WTC11 (cell line): ENCODE results near the gene GLRX. TPM values are rescaled to one million over a fixed set of nuclear protein-coding genes. Genes with fewer than 3 reads are reported as not detected.

Experiments used
- ATAC-seq: fragments of 200-7000 bp; cut with Tn5 transposase; 2 replicates; pipeline ENCODE4 v1.10.0; 2021; ENCODE audit warnings: mild to moderate bottlenecking, moderate library complexity
- CTCF ChIA-PET: fragments of 300-600 bp; sonication (Branson Sonifier 250); formaldehyde crosslinking; loops from one replicate; lab custom pipeline; 2021; ENCODE audit warnings: antibody characterized with exemption; lab: Charles Lee
- POLR2A ChIA-PET: fragments of 350-600 bp; sonication (Branson Sonifier 250); formaldehyde crosslinking; loops from one replicate; lab custom pipeline; 2021; ENCODE audit warnings: antibody characterized with exemption; lab: Charles Lee
- DNase-seq: peaks from one replicate; pipeline ENCODE4 v3.0.0; 2021; ENCODE audit warnings: low spot score
- H3K27ac Mint-ChIP-seq: 2 replicates; pipeline ENCODE4 v1.8.0; 2021; ENCODE audit warnings: mixed read lengths
- H3K27me3 Mint-ChIP-seq: 2 replicates; pipeline ENCODE4 v1.8.0; 2021; ENCODE audit warnings: low read depth, mild to moderate bottlenecking, moderate library complexity, mixed read lengths
- H3K36me3 Mint-ChIP-seq: 2 replicates; pipeline ENCODE4 v1.8.0; 2021; ENCODE audit warnings: mixed read lengths
- H3K4me1 Mint-ChIP-seq: 2 replicates; pipeline ENCODE4 v1.8.0; 2022; ENCODE audit warnings: mixed read lengths
- H3K4me3 Mint-ChIP-seq: 2 replicates; pipeline ENCODE4 v1.8.0; 2021; ENCODE audit warnings: mild to moderate bottlenecking, moderate library complexity, mixed read lengths
- H3K9me3 Mint-ChIP-seq: 2 replicates; pipeline ENCODE4 v1.8.0; 2021; ENCODE audit warnings: mixed read lengths
- FOXP1 ChIP-seq: sonication (generic); formaldehyde crosslinking; IDR thresholded peaks from 2 replicates; pipeline ENCODE4 v1.8.0; 2022; ENCODE audit warnings: missing genetic modification reagents, mild to moderate bottlenecking, moderate library complexity, borderline replicate concordance
- GRHL2 ChIP-seq: fragments of 250-450 bp; sonication (Bioruptor Pico); IDR thresholded peaks from 2 replicates; pipeline ENCODE4 v1.8.0; 2022; ENCODE audit warnings: mild to moderate bottlenecking, moderate library complexity; ENCODE audit not compliant: insufficient replicate concordance, severe bottlenecking
- JAZF1 ChIP-seq: fragments of 250-450 bp; sonication (Bioruptor Pico); IDR thresholded peaks from 2 replicates; pipeline ENCODE4 v1.9.0; 2021; ENCODE audit warnings: moderate library complexity, mild to moderate bottlenecking, inconsistent platforms
- KAT7 ChIP-seq: sonication (generic); formaldehyde crosslinking; IDR thresholded peaks from 2 replicates; pipeline ENCODE4 v1.8.1; 2023; ENCODE audit warnings: missing genetic modification reagents, mild to moderate bottlenecking, borderline replicate concordance
- MXD4 ChIP-seq: fragments of 250-450 bp; sonication (Bioruptor Pico); IDR thresholded peaks from 2 replicates; pipeline ENCODE4 v1.8.0; 2021; ENCODE audit warnings: mild to moderate bottlenecking, moderate library complexity, borderline replicate concordance
- NFATC4 ChIP-seq: fragments of 250-450 bp; sonication (Bioruptor Pico); IDR thresholded peaks from 2 replicates; pipeline ENCODE4 v1.9.0; 2021; ENCODE audit warnings: mild to moderate bottlenecking
- NR3C1 ChIP-seq: sonication (generic); formaldehyde crosslinking; conservative IDR thresholded peaks from 2 replicates; pipeline ENCODE4 v1.8.1; 2023; ENCODE audit warnings: low read depth, mild to moderate bottlenecking, missing genetic modification reagents
- SMAD3 ChIP-seq: sonication (generic); formaldehyde crosslinking; IDR thresholded peaks from 2 replicates; pipeline ENCODE4 v1.8.0; 2022; ENCODE audit warnings: missing genetic modification reagents, mild to moderate bottlenecking, borderline replicate concordance
- TEAD1 ChIP-seq: sonication (generic); formaldehyde crosslinking; IDR thresholded peaks from 2 replicates; pipeline ENCODE4 v1.8.0; 2022; ENCODE audit warnings: mild to moderate bottlenecking, missing genetic modification reagents
- ZNF423 ChIP-seq: fragments of 250-450 bp; sonication (Bioruptor Pico); IDR thresholded peaks from 2 replicates; pipeline ENCODE4 v2.1.2; 2022; ENCODE audit warnings: mild to moderate bottlenecking, moderate library complexity
- total RNA-seq: library from RNA; stranded (reverse); gene quantifications from 3 replicates; pipeline ENCODE4 v1.2.3, GENCODE V29; 2021
- TF ChIP-seq, protein P1 (sequence below): sonication (generic); formaldehyde crosslinking; IDR thresholded peaks from 2 replicates; pipeline ENCODE4 v1.8.0; 2022; ENCODE audit warnings: mild to moderate bottlenecking, missing genetic modification reagents
- TF ChIP-seq, protein P2 (sequence below): fragments of 250-450 bp; sonication (Bioruptor Pico); IDR thresholded peaks from 2 replicates; pipeline ENCODE4 v1.9.0; 2021; ENCODE audit warnings: mild to moderate bottlenecking
- TF ChIP-seq, protein P3 (sequence below): sonication (generic); formaldehyde crosslinking; IDR thresholded peaks from 2 replicates; pipeline ENCODE4 v1.8.0; 2023; ENCODE audit warnings: missing genetic modification reagents
- TF ChIP-seq, protein P4 (sequence below): sonication (generic); formaldehyde crosslinking; IDR thresholded peaks from 2 replicates; pipeline ENCODE4 v1.8.1; 2022; ENCODE audit warnings: mild to moderate bottlenecking, moderate library complexity, missing genetic modification reagents
- TF ChIP-seq, protein P5 (sequence below): sonication (generic); formaldehyde crosslinking; IDR thresholded peaks from 2 replicates; pipeline ENCODE4 v1.8.1; 2023; ENCODE audit warnings: mild to moderate bottlenecking, moderate library complexity, missing genetic modification reagents
- TF ChIP-seq, protein P6 (sequence below): sonication (generic); formaldehyde crosslinking; IDR thresholded peaks from 2 replicates; pipeline ENCODE4 v1.8.1; 2022; ENCODE audit warnings: low read depth, mild to moderate bottlenecking, moderate library complexity, missing genetic modification reagents, borderline replicate concordance
- TF ChIP-seq, protein P7 (sequence below): sonication (generic); formaldehyde crosslinking; IDR thresholded peaks from 2 replicates; pipeline ENCODE4 v1.8.0; 2022; ENCODE audit warnings: mild to moderate bottlenecking, missing genetic modification reagents
- TF ChIP-seq, protein P8 (sequence below): sonication (generic); formaldehyde crosslinking; IDR thresholded peaks from 2 replicates; pipeline ENCODE4 v1.8.0; 2022; ENCODE audit warnings: mild to moderate bottlenecking, missing genetic modification reagents
- TF ChIP-seq, protein P9 (sequence below): sonication (generic); formaldehyde crosslinking; conservative IDR thresholded peaks from 2 replicates; pipeline ENCODE4 v1.8.1; 2022; ENCODE audit warnings: mild to moderate bottlenecking, missing genetic modification reagents

Gene GLRX
- total RNA-seq, 1 experiment from 2014 or later = 15.9 TPM

DNA sequence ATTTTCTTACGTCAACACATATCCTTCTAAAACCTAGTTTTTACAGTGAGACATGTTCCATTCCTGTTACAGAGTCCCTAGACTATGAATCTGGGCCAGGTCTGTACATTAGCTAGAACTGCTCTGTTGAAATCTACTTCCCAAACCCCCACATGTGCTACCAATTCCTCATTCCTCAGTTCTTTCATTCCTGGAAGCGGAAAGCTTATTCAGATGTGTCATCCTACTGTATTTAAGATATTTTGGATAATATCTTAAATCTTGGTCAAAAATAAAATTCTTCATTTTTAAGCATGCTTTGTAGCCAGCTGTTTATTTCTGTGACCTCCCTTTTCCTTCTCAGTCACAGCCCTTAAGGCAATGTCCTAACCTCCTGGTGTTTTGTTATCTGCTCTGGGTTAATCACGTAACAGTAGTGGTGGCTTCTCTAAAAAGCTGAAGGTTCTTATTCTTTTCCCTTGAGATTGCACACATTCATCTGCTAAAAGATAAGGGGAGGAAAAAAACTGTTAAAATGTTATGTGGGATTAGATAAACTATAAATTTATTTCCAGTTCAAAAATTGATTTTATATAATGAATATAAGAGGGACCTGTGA lies 35.6 kb downstream of the GLRX start:
- ATAC-seq = no peak
- POLR2A ChIA-PET = no interaction called here
- Mint-ChIP-seq H3K4me1 (no peaks in the 10 kb centered on the region), H3K27me3 (no peaks in the 10 kb centered on the region), H3K9me3 (no peaks in the 10 kb centered on the region), H3K4me3 (no peak overlapping the region), H3K36me3 (no peaks in the 10 kb centered on the region), H3K27ac (no peak overlapping the region)
- CTCF ChIA-PET = no interaction called here
- TF ChIP-seq, protein P1, sequence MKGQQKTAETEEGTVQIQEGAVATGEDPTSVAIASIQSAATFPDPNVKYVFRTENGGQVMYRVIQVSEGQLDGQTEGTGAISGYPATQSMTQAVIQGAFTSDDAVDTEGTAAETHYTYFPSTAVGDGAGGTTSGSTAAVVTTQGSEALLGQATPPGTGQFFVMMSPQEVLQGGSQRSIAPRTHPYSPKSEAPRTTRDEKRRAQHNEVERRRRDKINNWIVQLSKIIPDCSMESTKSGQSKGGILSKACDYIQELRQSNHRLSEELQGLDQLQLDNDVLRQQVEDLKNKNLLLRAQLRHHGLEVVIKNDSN (CRISPR knock-in tag) = no peak
- TF ChIP-seq, protein P2, sequence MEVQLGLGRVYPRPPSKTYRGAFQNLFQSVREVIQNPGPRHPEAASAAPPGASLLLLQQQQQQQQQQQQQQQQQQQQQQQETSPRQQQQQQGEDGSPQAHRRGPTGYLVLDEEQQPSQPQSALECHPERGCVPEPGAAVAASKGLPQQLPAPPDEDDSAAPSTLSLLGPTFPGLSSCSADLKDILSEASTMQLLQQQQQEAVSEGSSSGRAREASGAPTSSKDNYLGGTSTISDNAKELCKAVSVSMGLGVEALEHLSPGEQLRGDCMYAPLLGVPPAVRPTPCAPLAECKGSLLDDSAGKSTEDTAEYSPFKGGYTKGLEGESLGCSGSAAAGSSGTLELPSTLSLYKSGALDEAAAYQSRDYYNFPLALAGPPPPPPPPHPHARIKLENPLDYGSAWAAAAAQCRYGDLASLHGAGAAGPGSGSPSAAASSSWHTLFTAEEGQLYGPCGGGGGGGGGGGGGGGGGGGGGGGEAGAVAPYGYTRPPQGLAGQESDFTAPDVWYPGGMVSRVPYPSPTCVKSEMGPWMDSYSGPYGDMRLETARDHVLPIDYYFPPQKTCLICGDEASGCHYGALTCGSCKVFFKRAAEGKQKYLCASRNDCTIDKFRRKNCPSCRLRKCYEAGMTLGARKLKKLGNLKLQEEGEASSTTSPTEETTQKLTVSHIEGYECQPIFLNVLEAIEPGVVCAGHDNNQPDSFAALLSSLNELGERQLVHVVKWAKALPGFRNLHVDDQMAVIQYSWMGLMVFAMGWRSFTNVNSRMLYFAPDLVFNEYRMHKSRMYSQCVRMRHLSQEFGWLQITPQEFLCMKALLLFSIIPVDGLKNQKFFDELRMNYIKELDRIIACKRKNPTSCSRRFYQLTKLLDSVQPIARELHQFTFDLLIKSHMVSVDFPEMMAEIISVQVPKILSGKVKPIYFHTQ = no peak
- TF ChIP-seq TEAD1 (CRISPR knock-in tag) (no peak), KAT7 (CRISPR knock-in tag) (no peak), SMAD3 (CRISPR knock-in tag) (no peak), NFATC4 (CRISPR knock-in tag) (no peak), ZNF423 (CRISPR knock-in tag) (no peak)
- TF ChIP-seq, protein P3, sequence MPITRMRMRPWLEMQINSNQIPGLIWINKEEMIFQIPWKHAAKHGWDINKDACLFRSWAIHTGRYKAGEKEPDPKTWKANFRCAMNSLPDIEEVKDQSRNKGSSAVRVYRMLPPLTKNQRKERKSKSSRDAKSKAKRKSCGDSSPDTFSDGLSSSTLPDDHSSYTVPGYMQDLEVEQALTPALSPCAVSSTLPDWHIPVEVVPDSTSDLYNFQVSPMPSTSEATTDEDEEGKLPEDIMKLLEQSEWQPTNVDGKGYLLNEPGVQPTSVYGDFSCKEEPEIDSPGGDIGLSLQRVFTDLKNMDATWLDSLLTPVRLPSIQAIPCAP = no peak
- TF ChIP-seq, protein P4, sequence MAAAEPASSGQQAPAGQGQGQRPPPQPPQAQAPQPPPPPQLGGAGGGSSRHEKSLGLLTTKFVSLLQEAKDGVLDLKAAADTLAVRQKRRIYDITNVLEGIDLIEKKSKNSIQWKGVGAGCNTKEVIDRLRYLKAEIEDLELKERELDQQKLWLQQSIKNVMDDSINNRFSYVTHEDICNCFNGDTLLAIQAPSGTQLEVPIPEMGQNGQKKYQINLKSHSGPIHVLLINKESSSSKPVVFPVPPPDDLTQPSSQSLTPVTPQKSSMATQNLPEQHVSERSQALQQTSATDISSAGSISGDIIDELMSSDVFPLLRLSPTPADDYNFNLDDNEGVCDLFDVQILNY = no peak
- DNase-seq = no peak

DNA sequence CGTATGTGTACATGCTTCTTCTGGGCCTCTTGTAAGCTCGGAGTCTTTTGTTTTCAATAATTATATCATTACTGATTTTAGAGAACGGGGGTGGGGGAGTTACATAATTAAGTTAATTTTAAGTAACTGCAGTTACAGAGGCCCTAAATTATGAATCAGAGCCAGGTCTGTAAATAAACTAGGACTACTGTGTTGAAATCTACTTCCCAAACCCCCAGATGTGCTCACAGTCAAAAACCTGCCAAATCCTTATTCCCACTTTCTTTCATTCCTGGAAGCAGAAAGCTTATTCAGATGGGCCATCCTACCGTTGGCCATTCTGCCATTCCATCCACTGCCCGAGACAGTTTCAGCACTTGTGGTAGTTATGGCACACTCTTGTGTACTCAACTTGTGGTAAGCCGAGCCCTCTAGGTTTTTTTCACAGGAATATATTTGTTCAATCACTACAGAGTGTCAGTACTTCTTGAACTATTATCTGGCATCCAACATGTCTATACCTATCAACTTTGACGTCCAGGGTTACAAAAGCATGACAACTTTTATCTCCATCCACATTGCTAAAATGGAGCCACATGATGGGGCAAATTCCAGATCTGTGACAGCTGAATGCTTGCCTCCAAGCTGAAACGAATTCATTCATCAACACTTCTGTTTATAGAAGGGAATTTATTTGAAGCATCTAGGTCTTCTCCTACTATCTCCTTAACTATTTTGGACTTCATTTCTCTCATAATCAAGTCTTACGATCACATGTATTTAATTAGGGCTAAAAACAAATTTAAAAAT lies 37.8 kb downstream of the GLRX start:
- Mint-ChIP-seq H3K4me3 (no peak overlapping the region), H3K9me3 (no peaks in the 10 kb centered on the region), H3K27ac (no peak overlapping the region), H3K27me3 (no peaks in the 10 kb centered on the region; the same call in 1 of the 2 replicates), H3K36me3 (no peaks in the 10 kb centered on the region), H3K4me1 (peaks cover 4% of the 10 kb centered on the region; the same call in 1 of the 2 replicates)
- CTCF ChIA-PET = no interaction called here
- no peak for ATAC-seq
- no peak for DNase-seq
- POLR2A ChIA-PET = no interaction called here
- TF ChIP-seq ZNF423 (CRISPR knock-in tag) (no peak), FOXP1 (CRISPR knock-in tag) (no peak), GRHL2 (CRISPR knock-in tag) (no peak), KAT7 (CRISPR knock-in tag) (no peak), JAZF1 (no peak), NR3C1 (no peak), MXD4 (no peak), TEAD1 (CRISPR knock-in tag) (no peak)
- TF ChIP-seq, protein P5, sequence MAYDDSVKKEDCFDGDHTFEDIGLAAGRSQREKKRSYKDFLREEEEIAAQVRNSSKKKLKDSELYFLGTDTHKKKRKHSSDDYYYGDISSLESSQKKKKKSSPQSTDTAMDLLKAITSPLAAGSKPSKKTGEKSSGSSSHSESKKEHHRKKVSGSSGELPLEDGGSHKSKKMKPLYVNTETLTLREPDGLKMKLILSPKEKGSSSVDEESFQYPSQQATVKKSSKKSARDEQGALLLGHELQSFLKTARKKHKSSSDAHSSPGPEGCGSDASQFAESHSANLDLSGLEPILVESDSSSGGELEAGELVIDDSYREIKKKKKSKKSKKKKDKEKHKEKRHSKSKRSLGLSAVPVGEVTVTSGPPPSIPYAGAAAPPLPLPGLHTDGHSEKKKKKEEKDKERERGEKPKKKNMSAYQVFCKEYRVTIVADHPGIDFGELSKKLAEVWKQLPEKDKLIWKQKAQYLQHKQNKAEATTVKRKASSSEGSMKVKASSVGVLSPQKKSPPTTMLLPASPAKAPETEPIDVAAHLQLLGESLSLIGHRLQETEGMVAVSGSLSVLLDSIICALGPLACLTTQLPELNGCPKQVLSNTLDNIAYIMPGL (CRISPR knock-in tag) = no peak
- TF ChIP-seq, protein P6, sequence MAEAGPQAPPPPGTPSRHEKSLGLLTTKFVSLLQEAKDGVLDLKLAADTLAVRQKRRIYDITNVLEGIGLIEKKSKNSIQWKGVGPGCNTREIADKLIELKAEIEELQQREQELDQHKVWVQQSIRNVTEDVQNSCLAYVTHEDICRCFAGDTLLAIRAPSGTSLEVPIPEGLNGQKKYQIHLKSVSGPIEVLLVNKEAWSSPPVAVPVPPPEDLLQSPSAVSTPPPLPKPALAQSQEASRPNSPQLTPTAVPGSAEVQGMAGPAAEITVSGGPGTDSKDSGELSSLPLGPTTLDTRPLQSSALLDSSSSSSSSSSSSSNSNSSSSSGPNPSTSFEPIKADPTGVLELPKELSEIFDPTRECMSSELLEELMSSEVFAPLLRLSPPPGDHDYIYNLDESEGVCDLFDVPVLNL (CRISPR knock-in tag) = no peak
- TF ChIP-seq, protein P7, sequence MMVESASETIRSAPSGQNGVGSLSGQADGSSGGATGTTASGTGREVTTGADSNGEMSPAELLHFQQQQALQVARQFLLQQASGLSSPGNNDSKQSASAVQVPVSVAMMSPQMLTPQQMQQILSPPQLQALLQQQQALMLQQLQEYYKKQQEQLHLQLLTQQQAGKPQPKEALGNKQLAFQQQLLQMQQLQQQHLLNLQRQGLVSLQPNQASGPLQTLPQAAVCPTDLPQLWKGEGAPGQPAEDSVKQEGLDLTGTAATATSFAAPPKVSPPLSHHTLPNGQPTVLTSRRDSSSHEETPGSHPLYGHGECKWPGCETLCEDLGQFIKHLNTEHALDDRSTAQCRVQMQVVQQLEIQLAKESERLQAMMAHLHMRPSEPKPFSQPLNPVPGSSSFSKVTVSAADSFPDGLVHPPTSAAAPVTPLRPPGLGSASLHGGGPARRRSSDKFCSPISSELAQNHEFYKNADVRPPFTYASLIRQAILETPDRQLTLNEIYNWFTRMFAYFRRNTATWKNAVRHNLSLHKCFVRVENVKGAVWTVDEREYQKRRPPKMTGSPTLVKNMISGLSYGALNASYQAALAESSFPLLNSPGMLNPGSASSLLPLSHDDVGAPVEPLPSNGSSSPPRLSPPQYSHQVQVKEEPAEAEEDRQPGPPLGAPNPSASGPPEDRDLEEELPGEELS = no peak
- TF ChIP-seq, protein P8, sequence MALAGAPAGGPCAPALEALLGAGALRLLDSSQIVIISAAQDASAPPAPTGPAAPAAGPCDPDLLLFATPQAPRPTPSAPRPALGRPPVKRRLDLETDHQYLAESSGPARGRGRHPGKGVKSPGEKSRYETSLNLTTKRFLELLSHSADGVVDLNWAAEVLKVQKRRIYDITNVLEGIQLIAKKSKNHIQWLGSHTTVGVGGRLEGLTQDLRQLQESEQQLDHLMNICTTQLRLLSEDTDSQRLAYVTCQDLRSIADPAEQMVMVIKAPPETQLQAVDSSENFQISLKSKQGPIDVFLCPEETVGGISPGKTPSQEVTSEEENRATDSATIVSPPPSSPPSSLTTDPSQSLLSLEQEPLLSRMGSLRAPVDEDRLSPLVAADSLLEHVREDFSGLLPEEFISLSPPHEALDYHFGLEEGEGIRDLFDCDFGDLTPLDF = no peak
- TF ChIP-seq, protein P1 (CRISPR knock-in tag) = no peak
- TF ChIP-seq, protein P9, sequence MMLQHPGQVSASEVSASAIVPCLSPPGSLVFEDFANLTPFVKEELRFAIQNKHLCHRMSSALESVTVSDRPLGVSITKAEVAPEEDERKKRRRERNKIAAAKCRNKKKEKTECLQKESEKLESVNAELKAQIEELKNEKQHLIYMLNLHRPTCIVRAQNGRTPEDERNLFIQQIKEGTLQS (CRISPR knock-in tag) = no peak
